ENCODE results near the gene DDX42. TPM values are rescaled to one million over a fixed set of nuclear protein-coding genes. Genes with fewer than 3 reads are reported as not detected.

DDX42 gene
- total RNA-seq, 1 experiment from 2014 or later, result 184 TPM

DNA sequence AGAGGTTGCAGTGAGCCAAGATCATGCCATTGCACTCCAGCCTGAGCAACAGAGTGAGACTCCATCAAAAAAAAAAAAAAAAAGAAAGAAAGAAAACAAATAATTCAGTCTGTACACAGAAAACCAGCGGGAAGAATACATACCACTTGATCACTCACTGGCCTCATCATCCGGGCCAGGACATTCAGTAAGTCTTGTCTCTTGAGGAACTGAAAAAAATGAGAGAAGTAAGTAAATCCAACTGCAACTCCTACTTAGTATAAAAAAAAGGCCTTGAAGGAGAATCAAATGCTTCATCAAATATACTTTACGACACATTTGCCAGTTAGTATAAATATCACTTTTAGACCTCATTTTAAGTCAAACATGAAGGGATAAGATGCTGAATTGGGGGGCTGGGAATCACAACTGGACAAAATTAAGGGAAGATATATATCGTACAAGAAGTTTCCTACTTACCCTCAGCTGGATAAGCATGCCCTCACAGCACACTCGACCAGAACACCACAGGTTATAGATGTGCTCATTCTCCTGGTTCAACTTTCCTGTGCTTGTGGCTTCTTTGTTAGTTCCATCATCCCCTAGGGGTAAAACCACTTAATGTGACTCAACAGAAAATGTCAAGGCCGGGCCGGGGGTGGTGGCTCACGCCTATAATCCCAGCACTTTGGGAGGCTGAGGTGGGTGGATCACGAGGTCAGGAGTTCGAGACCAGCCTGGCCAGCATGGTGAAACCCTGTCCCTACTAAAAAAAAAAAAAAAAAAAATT lies 13.0 kb upstream of the DDX42 start:
- H3K27ac Mint-ChIP-seq, result 0 out of 7 replicates have a peak overlapping the region, but pooled peaks of 1 of the 3 experiments have one; percentile 36
- peaks cover 49 to 85% (median 73%) of the 10 kb centered on the region in 3 experiments; a peak in 6 of 7 replicates for H3K36me3 Mint-ChIP-seq (ENCODE audit: insufficient read depth in 1 of 3, low read depth in 3 of 3)

More for the DNA sequence above, 13.0 kb upstream of the DDX42 start:
- Histone ChIP-seq H3K23me2 (ENCODE audit: insufficient read length, low read depth, low read length, poor library complexity, severe bottlenecking) (no peaks in the 10 kb centered on the region), H3K14ac (ENCODE audit: insufficient read depth, low read length) (no peak overlapping the region), H4K20me1 (ENCODE audit: control insufficient read depth, insufficient read depth, insufficient read length) (no peaks in the 10 kb centered on the region), H2BK12ac (ENCODE audit: insufficient read length, low read depth, low read length) (no peak overlapping the region), H2BK5ac (ENCODE audit: insufficient read length, low read length) (no peak overlapping the region), H3K18ac (ENCODE audit: insufficient read length, low read depth, low read length) (no peak overlapping the region), H3K23ac (ENCODE audit: insufficient read length, low read depth, low read length) (no peak overlapping the region), H2BK120ac (ENCODE audit: low read depth, low read length, poor library complexity, severe bottlenecking) (no peak overlapping the region), H4K91ac (ENCODE audit: insufficient read length, low read depth, low read length) (no peak overlapping the region), H3K9ac (ENCODE audit: extremely low read depth, insufficient read length, low read length) (no peak overlapping the region), H3K79me1 (ENCODE audit: insufficient read depth, low read depth, low read length, poor library complexity, severe bottlenecking) (peaks cover 3% of the 10 kb centered on the region), H4K8ac (replicated peaks; ENCODE audit: insufficient read length, low read depth, low read length) (no peak overlapping the region), H3K4me2 (ENCODE audit: insufficient read depth, insufficient read length, low read length) (no peak overlapping the region), H2BK15ac (ENCODE audit: low read depth, low read length) (no peak overlapping the region), H2AK5ac (ENCODE audit: insufficient read length, low read length) (no peak overlapping the region), H4K5ac (ENCODE audit: insufficient read length, low read depth, low read length) (no peak overlapping the region), H3K56ac (ENCODE audit: insufficient read length, low read depth, low read length) (no peak overlapping the region), H2BK20ac (ENCODE audit: low read depth, low read length, poor library complexity, severe bottlenecking) (no peak overlapping the region), H3K79me2 (ENCODE audit: insufficient read depth, low read length) (no peaks in the 10 kb centered on the region), H3K27me3 (ENCODE audit: insufficient read depth, low read length) (no peaks in the 10 kb centered on the region), H3K4ac (ENCODE audit: low read depth, low read length) (no peak overlapping the region), H3T11ph (ENCODE audit: low read length) (no peak overlapping the region), H2AFZ (ENCODE audit: low read length) (no peak overlapping the region), H3K9me3 (ENCODE audit: control insufficient read depth, low read depth, low read length) (no peaks in the 10 kb centered on the region), H3K27ac (ENCODE audit: insufficient read length, low read depth, low read length) (no peak overlapping the region), H3K4me1 (ENCODE audit: insufficient read depth, low read length) (no peaks in the 10 kb centered on the region)
- Mint-ChIP-seq H3K4me1 (no peaks in the 10 kb centered on the region), H3K9me3 (no peaks in the 10 kb centered on the region), H3K27me3 (ENCODE audit: low read depth) (no peaks in the 10 kb centered on the region), H3K4me3 (no peak overlapping the region)
- no CpG with 5 or more reads among the region's 10 CpGs for WGBS (ENCODE audit: extremely low coverage, insufficient read length, low lambda C conversion rate)
- DNase-seq, result no peak
- TF ChIP-seq, protein P1, sequence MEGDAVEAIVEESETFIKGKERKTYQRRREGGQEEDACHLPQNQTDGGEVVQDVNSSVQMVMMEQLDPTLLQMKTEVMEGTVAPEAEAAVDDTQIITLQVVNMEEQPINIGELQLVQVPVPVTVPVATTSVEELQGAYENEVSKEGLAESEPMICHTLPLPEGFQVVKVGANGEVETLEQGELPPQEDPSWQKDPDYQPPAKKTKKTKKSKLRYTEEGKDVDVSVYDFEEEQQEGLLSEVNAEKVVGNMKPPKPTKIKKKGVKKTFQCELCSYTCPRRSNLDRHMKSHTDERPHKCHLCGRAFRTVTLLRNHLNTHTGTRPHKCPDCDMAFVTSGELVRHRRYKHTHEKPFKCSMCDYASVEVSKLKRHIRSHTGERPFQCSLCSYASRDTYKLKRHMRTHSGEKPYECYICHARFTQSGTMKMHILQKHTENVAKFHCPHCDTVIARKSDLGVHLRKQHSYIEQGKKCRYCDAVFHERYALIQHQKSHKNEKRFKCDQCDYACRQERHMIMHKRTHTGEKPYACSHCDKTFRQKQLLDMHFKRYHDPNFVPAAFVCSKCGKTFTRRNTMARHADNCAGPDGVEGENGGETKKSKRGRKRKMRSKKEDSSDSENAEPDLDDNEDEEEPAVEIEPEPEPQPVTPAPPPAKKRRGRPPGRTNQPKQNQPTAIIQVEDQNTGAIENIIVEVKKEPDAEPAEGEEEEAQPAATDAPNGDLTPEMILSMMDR (conservative IDR thresholded peaks at IDR 0.05), result no peak
